Vagina (tissue), 2 donors: ENCODE data around the gene ZNF185. TPM values are rescaled to one million over a fixed set of nuclear protein-coding genes. Genes with fewer than 3 reads are reported as not detected.

Experiments used
- DNase-seq, 2 donors: peaks; one replicate each; pipeline ENCODE4 v3.0.0-alpha.2; 2017; ENCODE audit errors: extremely low spot score in 2 of 2
- H3K27ac ChIP-seq: fragments of 200-600 bp; sonication (generic); one replicate; pipeline ENCODE4 v1.5.1; 2019
- H3K27me3 ChIP-seq: fragments of 200-600 bp; sonication (generic); one replicate; pipeline ENCODE4 v1.5.1; 2019
- H3K36me3 ChIP-seq, 2 donors: fragments of 200-600 bp; sonication (generic); one replicate each; pipeline ENCODE4 v1.5.1; 2017 to 2019
- H3K4me1 ChIP-seq: fragments of 200-600 bp; sonication (generic); one replicate; pipeline ENCODE4 v1.5.1; 2019
- H3K4me3 ChIP-seq, 2 donors: fragments of 200-600 bp; sonication (generic); 1 replicate in 1 of 2; 2 replicates in 1 of 2; pipeline ENCODE4 v1.5.1; 2016 to 2019
- H3K9me3 ChIP-seq: fragments of 200-600 bp; sonication (generic); one replicate; pipeline ENCODE4 v1.5.1; 2019
- POLR2A ChIP-seq, 2 donors: fragments of 450-650 bp; IDR thresholded peaks; one replicate each; pipeline ENCODE4 v1.6.1; 2017; ENCODE audit warnings: antibody characterized with exemption in 2 of 2, mild to moderate bottlenecking in 2 of 2, moderate library complexity in 2 of 2
- POLR2AphosphoS5 ChIP-seq, 2 donors: sonication (generic); formaldehyde crosslinking; IDR thresholded peaks; one replicate each; pipeline ENCODE4 v1.9.0; 2017; ENCODE audit warnings: antibody characterized with exemption in 2 of 2, mild to moderate bottlenecking in 2 of 2, low read depth in 1 of 2; ENCODE audit not compliant: insufficient read depth in 1 of 2
- intact Hi-C: fragments of 100-400 bp; cut with DNase I; formaldehyde crosslinking; loops from one replicate; pipeline ENCODE4 v1.15.1; 2023
- total RNA-seq: library from RNA; depleted of rRNA; stranded (reverse); fragments of >200 nt; gene quantifications from one replicate; pipeline ENCODE4 v1.2.3, GENCODE V29; 2016
- TF ChIP-seq, protein P1 (sequence below), 3 experiments: fragments of 450-650 bp in 2 of 3; fragments of 200-600 bp in 1 of 3; sonication (generic) in 1 of 3; IDR thresholded peaks; one replicate each; pipeline ENCODE4 v1.5.1; 2017 to 2019; ENCODE audit warnings: antibody characterized with exemption in 3 of 3, mild to moderate bottlenecking in 2 of 3, moderate library complexity in 2 of 3

ZNF185 gene
- total RNA-seq, 1 donor from 2014 or later, result 98.2 TPM

DNA sequence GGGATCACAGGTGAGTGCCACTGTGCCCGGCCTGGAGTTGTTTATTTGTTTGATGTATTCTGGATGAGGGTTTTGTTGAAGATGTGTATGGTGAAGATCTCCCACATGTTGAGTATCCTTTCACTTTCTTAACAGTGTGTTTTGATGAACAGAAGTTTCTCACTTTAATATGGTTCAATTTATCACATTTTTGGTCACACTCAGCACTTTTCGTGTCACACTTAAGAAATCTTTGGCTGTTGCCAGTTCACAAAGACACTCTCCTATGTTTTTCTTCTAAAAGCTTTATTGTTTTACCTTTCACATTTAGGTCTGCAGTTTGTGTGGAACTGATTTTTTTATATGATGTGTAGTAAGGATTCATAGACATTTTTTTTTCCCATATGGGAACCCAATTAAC, 16.6 kb upstream of the ZNF185 start:
- no peak for DNase-seq
- Histone ChIP-seq H3K4me1 (no peaks in the 10 kb centered on the region), H3K4me3 (no peak overlapping the region), H3K27ac (no peak overlapping the region), H3K9me3 (no peaks in the 10 kb centered on the region), H3K27me3 (no peaks in the 10 kb centered on the region), H3K36me3 (no peaks in the 10 kb centered on the region)
- TF ChIP-seq POLR2AphosphoS5 (IDR thresholded peaks at IDR 0.05; ENCODE audit: insufficient read depth in 1 of 2, low read depth in 1 of 2) (no peak), POLR2A (IDR thresholded peaks at IDR 0.05) (no peak)
- TF ChIP-seq, protein P1, sequence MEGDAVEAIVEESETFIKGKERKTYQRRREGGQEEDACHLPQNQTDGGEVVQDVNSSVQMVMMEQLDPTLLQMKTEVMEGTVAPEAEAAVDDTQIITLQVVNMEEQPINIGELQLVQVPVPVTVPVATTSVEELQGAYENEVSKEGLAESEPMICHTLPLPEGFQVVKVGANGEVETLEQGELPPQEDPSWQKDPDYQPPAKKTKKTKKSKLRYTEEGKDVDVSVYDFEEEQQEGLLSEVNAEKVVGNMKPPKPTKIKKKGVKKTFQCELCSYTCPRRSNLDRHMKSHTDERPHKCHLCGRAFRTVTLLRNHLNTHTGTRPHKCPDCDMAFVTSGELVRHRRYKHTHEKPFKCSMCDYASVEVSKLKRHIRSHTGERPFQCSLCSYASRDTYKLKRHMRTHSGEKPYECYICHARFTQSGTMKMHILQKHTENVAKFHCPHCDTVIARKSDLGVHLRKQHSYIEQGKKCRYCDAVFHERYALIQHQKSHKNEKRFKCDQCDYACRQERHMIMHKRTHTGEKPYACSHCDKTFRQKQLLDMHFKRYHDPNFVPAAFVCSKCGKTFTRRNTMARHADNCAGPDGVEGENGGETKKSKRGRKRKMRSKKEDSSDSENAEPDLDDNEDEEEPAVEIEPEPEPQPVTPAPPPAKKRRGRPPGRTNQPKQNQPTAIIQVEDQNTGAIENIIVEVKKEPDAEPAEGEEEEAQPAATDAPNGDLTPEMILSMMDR (IDR thresholded peaks at IDR 0.05), result no peak
- intact Hi-C loops, result no loop called here

DNA sequence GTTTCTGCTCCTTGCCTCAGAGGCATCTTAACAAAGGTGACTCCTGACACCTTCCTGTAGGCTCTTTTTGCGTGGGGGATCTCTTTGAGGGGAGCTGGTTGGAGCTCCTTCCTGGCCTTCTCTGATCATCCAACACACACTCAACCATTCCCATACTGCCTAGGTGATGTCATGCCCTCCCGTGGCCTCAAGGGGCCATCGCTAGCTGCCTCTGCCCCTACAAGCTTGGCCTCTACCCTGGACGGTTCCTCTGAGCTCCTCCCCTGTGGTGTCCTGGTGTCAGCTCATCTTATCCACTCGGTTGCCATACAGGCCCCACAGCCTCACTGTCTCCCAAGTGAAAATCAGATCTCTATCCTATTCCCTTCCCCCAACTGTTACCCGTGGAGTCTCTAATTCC, 13.7 kb upstream of the ZNF185 start:
- no peaks in the 10 kb centered on the region for H3K36me3 ChIP-seq
- no peak overlapping the region for H3K27ac ChIP-seq
- intact Hi-C loops, result no loop called here
- no peak overlapping the region for H3K4me3 ChIP-seq
- no peaks in the 10 kb centered on the region for H3K4me1 ChIP-seq
- H3K9me3 ChIP-seq, result no peaks in the 10 kb centered on the region
- TF ChIP-seq, protein P1 (IDR thresholded peaks at IDR 0.05), result no peak
- TF ChIP-seq POLR2A (IDR thresholded peaks at IDR 0.05) (no peak), POLR2AphosphoS5 (IDR thresholded peaks at IDR 0.05; ENCODE audit: insufficient read depth in 1 of 2, low read depth in 1 of 2) (no peak)
- DNase-seq, result no peak
- H3K27me3 ChIP-seq, result no peaks in the 10 kb centered on the region

- H3K4me3 ChIP-seq, result no peak overlapping the region
- no peak for DNase-seq
- H3K9me3 ChIP-seq, result no peaks in the 10 kb centered on the region
- intact Hi-C loops, result no loop called here
- TF ChIP-seq POLR2A (IDR thresholded peaks at IDR 0.05) (no peak), POLR2AphosphoS5 (IDR thresholded peaks at IDR 0.05; ENCODE audit: insufficient read depth in 1 of 2, low read depth in 1 of 2) (no peak)
- TF ChIP-seq, protein P1 (IDR thresholded peaks at IDR 0.05), result no peak
- H3K27ac ChIP-seq, result no peak overlapping the region
- H3K27me3 ChIP-seq, result no peaks in the 10 kb centered on the region
- no peaks in the 10 kb centered on the region for H3K4me1 ChIP-seq
- no peaks in the 10 kb centered on the region for H3K36me3 ChIP-seq
Observed at GRCh38 chrX:152886716-152887115, 11.2 kb upstream of the ZNF185 start.

GRCh38 chrX:152892499-152892898, 5.4 kb upstream of the ZNF185 start:
- DNase-seq, result no peak
- Histone ChIP-seq H3K36me3 (no peaks in the 10 kb centered on the region), H3K4me1 (no peaks in the 10 kb centered on the region), H3K27me3 (no peaks in the 10 kb centered on the region), H3K9me3 (no peaks in the 10 kb centered on the region), H3K4me3 (no peak overlapping the region), H3K27ac (no peak overlapping the region)
- TF ChIP-seq, protein P1 (IDR thresholded peaks at IDR 0.05), result no peak
- no peak for TF ChIP-seq POLR2A (IDR thresholded peaks at IDR 0.05)
- TF ChIP-seq POLR2AphosphoS5 (IDR thresholded peaks at IDR 0.05; ENCODE audit: insufficient read depth in 1 of 2, low read depth in 1 of 2), result no peak
- intact Hi-C loops, result no loop called here

GRCh38 chrX:152892999-152893891, 4.6 kb upstream of the ZNF185 start:
- TF ChIP-seq POLR2A (IDR thresholded peaks at IDR 0.05), result no peak
- TF ChIP-seq, protein P1 (IDR thresholded peaks at IDR 0.05), result no peak
- TF ChIP-seq POLR2AphosphoS5 (IDR thresholded peaks at IDR 0.05; ENCODE audit: insufficient read depth in 1 of 2, low read depth in 1 of 2), result no peak
- no peak overlapping the region for H3K27ac ChIP-seq
- intact Hi-C loops, result no loop called here
- no peaks in the 10 kb centered on the region for H3K27me3 ChIP-seq
- H3K9me3 ChIP-seq, result no peaks in the 10 kb centered on the region
- H3K4me3 ChIP-seq, result no peak overlapping the region
- no peaks in the 10 kb centered on the region for H3K4me1 ChIP-seq
- no peak for DNase-seq
- H3K36me3 ChIP-seq, result no peaks in the 10 kb centered on the region
